Measurements from ENCODE around the gene SLC29A1.

SLC29A1 gene

GRCh38 chr6:44270526-44271405 lies 47.4 kb downstream of the SLC29A1 start:
- DNase-seq, result no peak

- no peak for DNase-seq
Measured at GRCh38 chr6:44271406-44271723, 48.0 kb downstream of the SLC29A1 start.

GRCh38 chr6:44271914-44272313 lies 48.5 kb downstream of the SLC29A1 start:
- DNase-seq, result no peak

- no peak for DNase-seq
Measured at GRCh38 chr6:44272529-44272928, 49.1 kb downstream of the SLC29A1 start.

DNA sequence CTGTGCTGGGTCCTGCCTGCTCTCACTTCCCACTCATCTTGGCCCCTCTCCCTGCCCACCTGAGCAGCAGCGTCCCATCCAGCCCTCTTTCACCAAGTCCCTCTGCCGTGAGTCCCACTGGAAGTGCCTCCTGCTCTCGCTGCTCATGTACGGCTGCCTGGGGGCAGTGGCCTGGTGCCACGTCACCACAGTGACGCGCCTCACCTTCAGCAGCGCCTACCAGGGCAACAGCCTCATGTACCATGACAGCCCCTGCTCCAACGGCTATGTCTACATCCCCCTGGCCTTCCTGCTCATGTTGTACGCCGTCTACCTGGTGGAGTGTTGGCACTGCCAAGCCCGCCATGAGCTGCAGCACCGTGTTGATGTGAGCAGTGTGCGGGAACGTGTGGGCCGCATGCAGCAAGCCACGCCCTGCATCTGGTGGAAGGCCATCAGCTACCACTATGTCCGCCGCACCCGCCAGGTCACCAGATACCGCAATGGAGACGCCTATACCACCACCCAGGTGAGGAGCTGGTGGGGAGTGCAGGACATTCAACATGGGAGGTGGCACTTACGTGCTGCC lies 49.7 kb downstream of the SLC29A1 start:
- no peak for DNase-seq

GRCh38 chr6:44273617-44274016 lies 50.2 kb downstream of the SLC29A1 start:
- no peak for DNase-seq

- DNase-seq, result no peak
Measured at GRCh38 chr6:44275271-44275748, 51.9 kb downstream of the SLC29A1 start.

- DNase-seq, result no peak
Measured at GRCh38 chr6:44275749-44276648, 52.6 kb downstream of the SLC29A1 start.

DNA sequence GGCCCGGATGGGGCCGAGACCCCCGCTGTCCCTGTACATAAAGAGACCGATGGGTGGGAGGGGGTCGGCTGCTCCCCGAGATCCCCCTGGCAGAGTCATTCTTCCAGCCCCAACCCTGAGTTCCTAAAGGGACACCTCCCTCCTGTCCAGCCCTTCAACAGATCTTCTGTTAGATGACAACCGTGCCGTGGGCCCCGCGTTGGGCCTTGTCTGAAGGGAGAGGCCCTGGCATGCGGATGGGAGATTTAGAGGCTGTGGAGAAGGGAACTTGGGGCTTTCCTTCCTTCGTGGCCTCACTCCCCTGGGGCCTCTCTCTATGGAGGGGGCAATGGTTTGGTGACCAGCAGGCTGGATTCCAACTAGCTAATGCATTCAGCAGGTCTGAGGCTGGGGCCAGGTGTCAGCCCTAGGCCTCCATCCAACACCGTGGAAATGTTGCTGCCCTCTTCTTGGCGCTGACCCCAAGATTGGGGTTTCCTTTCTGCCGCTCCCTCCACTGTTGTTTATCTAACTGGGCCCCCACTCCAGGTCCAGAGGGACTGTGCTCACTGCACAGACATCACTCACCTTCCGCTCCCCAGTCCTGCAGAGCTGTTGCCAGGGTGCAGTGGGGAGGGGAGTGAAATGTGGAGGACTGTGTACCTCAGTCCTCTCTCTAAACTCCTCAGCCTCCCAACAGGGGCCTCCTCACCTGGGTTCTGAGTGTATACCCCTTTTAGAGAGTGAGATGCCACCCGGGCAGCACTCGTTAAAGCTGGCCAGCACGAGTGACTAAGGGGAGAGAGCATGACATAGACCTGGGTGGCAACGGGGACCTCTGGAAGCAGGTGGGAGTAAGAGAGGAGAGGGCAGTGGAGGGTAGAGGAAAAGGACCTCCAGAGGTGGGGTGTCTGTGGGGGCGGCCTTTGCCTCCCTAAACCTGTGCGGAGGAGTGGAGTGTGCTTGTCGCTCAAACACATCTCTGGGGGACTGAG lies 53.6 kb downstream of the SLC29A1 start:
- no peak for DNase-seq

DNA sequence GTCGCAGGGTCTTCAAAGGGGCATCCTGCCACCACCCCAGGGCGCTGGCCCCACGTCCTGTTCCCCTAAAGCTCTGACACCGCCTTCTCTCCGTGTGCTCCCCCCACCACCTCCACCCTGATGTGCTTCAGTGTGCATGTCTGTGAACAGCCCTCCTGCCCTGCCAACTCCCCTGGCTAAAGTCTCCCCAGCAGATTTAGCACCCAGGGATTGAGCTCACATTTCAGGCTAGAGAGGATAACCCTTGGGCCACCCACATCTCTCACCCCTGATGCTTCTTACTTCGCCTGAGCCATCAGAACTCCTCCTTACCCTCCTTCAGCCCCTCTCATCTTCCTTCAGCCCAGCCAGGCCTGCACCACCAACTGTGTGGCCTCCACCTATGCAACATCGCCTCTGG lies 54.4 kb downstream of the SLC29A1 start:
- no peak for DNase-seq

DNA sequence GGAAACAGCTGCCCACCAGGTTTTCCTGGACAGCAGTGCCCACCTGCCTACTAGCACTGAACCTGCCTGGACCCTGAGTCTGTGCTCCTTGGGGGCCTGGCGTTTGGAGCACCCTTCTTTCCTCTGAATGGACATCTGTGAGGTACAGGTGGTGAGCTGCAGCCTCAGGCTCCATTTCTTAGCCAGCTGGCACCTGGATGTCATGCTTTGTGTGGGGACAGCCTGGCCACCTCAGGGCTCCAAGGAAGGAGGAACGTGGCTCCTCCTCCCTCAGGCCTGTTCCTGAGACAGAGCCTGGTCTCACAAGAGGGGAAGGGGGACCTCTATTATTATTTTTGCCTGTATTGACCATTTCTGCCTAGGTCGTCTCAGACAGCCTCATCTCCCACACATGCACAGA lies 54.9 kb downstream of the SLC29A1 start:
- no peak for DNase-seq

DNA sequence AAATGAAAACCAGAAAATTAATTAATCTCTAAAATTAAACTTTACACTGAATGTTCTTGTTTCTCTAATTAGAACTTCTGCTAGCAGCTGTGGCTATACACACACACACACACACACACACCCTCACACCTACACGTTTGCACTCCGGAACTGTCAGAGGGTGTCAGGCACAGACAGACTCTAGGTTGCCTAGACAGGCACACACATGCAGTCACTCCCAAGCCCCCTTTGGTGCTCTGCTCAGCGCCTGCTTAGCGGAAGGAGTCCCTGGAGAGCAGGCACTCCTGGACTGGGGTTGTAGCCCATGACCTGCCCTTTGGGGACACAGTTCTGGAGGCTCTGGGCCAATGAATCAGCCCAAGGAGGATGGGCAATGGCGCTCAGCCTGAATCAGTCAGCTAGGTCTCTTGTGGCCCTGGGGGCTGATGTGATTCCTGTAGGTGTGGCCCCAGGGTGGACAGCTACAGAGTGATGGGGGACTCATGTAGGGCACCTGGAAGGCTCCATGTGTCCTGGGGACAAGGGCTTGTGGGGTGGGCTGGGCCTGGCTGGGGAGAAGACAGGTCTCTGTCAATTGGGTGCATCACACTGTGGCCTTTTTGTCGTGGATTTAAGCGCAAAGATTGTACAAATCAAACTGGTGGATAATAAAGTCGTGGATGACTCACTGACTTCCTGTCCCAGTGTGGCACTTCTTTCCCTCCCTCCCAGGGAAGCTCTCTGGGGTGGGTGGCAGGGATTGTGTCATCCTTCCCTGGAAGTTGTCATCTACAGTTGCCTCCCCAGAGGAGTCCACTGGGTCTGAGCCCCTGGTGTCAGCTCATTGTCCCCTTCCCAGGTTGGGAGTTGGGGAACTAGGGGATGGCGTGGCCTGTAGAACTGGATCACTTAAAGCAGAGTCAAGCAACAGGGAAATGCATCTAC lies 55.6 kb downstream of the SLC29A1 start:
- no peak for DNase-seq

Measured in bone marrow (tissue), 2 donors.